ENCODE results near the gene FRAT1. TPM values are rescaled to one million over a fixed set of nuclear protein-coding genes. Genes with fewer than 3 reads are reported as not detected.

The FRAT1 gene
- polyA plus RNA-seq, 3 donors, result 17.0 to 34.4 (median 31.2) TPM

GRCh38 chr10:97300980-97301379 lies 18.1 kb upstream of the FRAT1 start:
- Histone ChIP-seq H4K20me1 (ENCODE audit: insufficient read depth, low read length) (no peaks in the 10 kb centered on the region), H3K4me1 (ENCODE audit: control insufficient read depth in 1 of 2, insufficient read depth in 2 of 2, low read length in 2 of 2) (no peaks in the 10 kb centered on the region), H2AFZ (ENCODE audit: insufficient read depth, low read depth, low read length, poor library complexity, severe bottlenecking) (no peak overlapping the region), H3K4me3 (replicated peaks in 1 of 3; ENCODE audit: low read depth in 2 of 3, low read length in 3 of 3) (no peak overlapping the region), H3K36me3 (replicated peaks in 1 of 2; ENCODE audit: control insufficient read depth in 1 of 2, insufficient read depth in 2 of 2, low read length in 2 of 2) (no peaks in the 10 kb centered on the region), H3K79me2 (ENCODE audit: insufficient read depth, low read length) (no peaks in the 10 kb centered on the region), H3K27me3 (ENCODE audit: control insufficient read depth in 2 of 2, insufficient read depth in 2 of 2, low read length in 2 of 2) (no peaks in the 10 kb centered on the region), H3K9ac (ENCODE audit: insufficient read depth, low read length, poor library complexity, severe bottlenecking) (no peak overlapping the region), H3K4me2 (replicated peaks; ENCODE audit: extremely low read depth, low read length, poor library complexity, severe bottlenecking) (no peak overlapping the region), H3K9me3 (replicated peaks in 1 of 2; ENCODE audit: control insufficient read depth in 1 of 2, insufficient read depth in 1 of 2, low read length in 2 of 2) (no peaks in the 10 kb centered on the region), H3K27ac (ENCODE audit: low read depth in 1 of 2, low read length in 2 of 2) (no peak overlapping the region)
- DNase-seq, result no peak
- Mint-ChIP-seq H3K27ac (no peak overlapping the region), H3K9me3 (peaks cover 0 to 2% (median 0%) of the 10 kb centered on the region in 7 donors), H3K4me1 (peaks cover 4% of the 10 kb centered on the region), H3K4me3 (no peak overlapping the region), H3K27me3 (ENCODE audit: low read depth in 3 of 3) (peaks cover 0 to 3% (median 2%) of the 10 kb centered on the region in 3 donors), H3K36me3 (peaks cover 0 to 2% of the 10 kb centered on the region in 2 donors)
- intact Hi-C loops (cut with micrococcal nuclease), result no loop called here
- TF ChIP-seq CTCF (IDR thresholded peaks at IDR 0.05), result no peak
- 91% methylated on average over 1 of the region's 3 CpGs for WGBS (ENCODE audit: insufficient coverage)

GRCh38 chr10:97302088-97302791 lies 16.8 kb upstream of the FRAT1 start:
- H3K4me1 ChIP-seq (ENCODE audit: control insufficient read depth in 1 of 2, insufficient read depth in 2 of 2, low read length in 2 of 2), result peaks cover under 1% of the 10 kb centered on the region in 2 donors
- 97% methylated on average over 4 of the region's 11 CpGs for WGBS (ENCODE audit: insufficient coverage)
- Mint-ChIP-seq H3K4me3 (no peak overlapping the region), H3K9me3 (peaks cover 0 to 2% (median 0%) of the 10 kb centered on the region in 7 donors), H3K36me3 (peaks cover 0 to 2% of the 10 kb centered on the region in 2 donors), H3K27me3 (ENCODE audit: low read depth in 3 of 3) (peaks cover 0 to 3% (median 2%) of the 10 kb centered on the region in 3 donors), H3K27ac (peak overlapping the region in 1 of 7 donors; percentile 23), H3K4me1 (peaks cover 5% of the 10 kb centered on the region)
- no peak overlapping the region for H3K9ac ChIP-seq (ENCODE audit: insufficient read depth, low read length, poor library complexity, severe bottlenecking)
- no peak overlapping the region for H3K4me2 ChIP-seq (replicated peaks; ENCODE audit: extremely low read depth, low read length, poor library complexity, severe bottlenecking)
- no peak overlapping the region for H3K27ac ChIP-seq (ENCODE audit: low read depth in 1 of 2, low read length in 2 of 2)
- no peaks in the 10 kb centered on the region for H3K36me3 ChIP-seq (replicated peaks in 1 of 2; ENCODE audit: control insufficient read depth in 1 of 2, insufficient read depth in 2 of 2, low read length in 2 of 2)
- H3K27me3 ChIP-seq (ENCODE audit: control insufficient read depth in 2 of 2, insufficient read depth in 2 of 2, low read length in 2 of 2), result no peaks in the 10 kb centered on the region
- no peak for TF ChIP-seq CTCF (IDR thresholded peaks at IDR 0.05)
- H3K9me3 ChIP-seq (replicated peaks in 1 of 2; ENCODE audit: control insufficient read depth in 1 of 2, insufficient read depth in 1 of 2, low read length in 2 of 2), result no peaks in the 10 kb centered on the region
- H3K79me2 ChIP-seq (ENCODE audit: insufficient read depth, low read length), result no peaks in the 10 kb centered on the region
- no peak overlapping the region for H3K4me3 ChIP-seq (replicated peaks in 1 of 3; ENCODE audit: low read depth in 2 of 3, low read length in 3 of 3)
- intact Hi-C loops (cut with micrococcal nuclease), result no loop called here
- no peaks in the 10 kb centered on the region for H4K20me1 ChIP-seq (ENCODE audit: insufficient read depth, low read length)
- H2AFZ ChIP-seq (ENCODE audit: insufficient read depth, low read depth, low read length, poor library complexity, severe bottlenecking), result no peak overlapping the region
- DNase-seq, result no peak
